T-helper 2 cell (primary cell): Measurements from ENCODE around the gene AGK.
"Not testable (repeated sequence)": the region's sequence is repeated elsewhere in the genome, so short reads cannot be mapped to it uniquely, and the experiment has no call there.

Experiments used
- DNase-seq, 5 experiments: peaks; one replicate each; pipeline versions ENCODE4 v3.0.0 to v3.0.0-alpha.2; 2012 to 2022

Gene AGK

GRCh38 chr7:141588912-141589311, 37.7 kb downstream of the AGK start:
- no peak for DNase-seq

- DNase-seq = no peak
Observed at GRCh38 chr7:141590071-141590470, 38.9 kb downstream of the AGK start.

GRCh38 chr7:141590666-141591065, 39.5 kb downstream of the AGK start:
- DNase-seq = no peak

GRCh38 chr7:141593134-141593533, 41.9 kb downstream of the AGK start:
- no peak for DNase-seq

GRCh38 chr7:141597966-141598365, 46.8 kb downstream of the AGK start:
- DNase-seq = peak in 1 of 5 experiments; percentile 57

GRCh38 chr7:141598408-141598807, 47.2 kb downstream of the AGK start:
- DNase-seq = no peak

- no peak for DNase-seq
Observed at GRCh38 chr7:141600168-141601006, 49.2 kb downstream of the AGK start.

GRCh38 chr7:141609576-141609975, 58.4 kb downstream of the AGK start:
- no peak for DNase-seq

GRCh38 chr7:141610671-141611070, 59.5 kb downstream of the AGK start:
- DNase-seq = no peak

- no peak for DNase-seq
Observed at GRCh38 chr7:141612861-141613260, 61.7 kb downstream of the AGK start.

- DNase-seq = no peak
Observed at GRCh38 chr7:141617280-141617679, 66.1 kb downstream of the AGK start.

- DNase-seq = no peak
Observed at GRCh38 chr7:141619745-141620144, 68.5 kb downstream of the AGK start.

- DNase-seq = no peak
Observed at GRCh38 chr7:141624763-141625162, 73.6 kb downstream of the AGK start.

GRCh38 chr7:141630621-141631020, 79.4 kb downstream of the AGK start:
- no peak for DNase-seq

- no peak for DNase-seq
Observed at GRCh38 chr7:141631525-141631924, 80.3 kb downstream of the AGK start.

GRCh38 chr7:141634065-141634464, 82.9 kb downstream of the AGK start:
- no peak for DNase-seq

GRCh38 chr7:141636053-141636452, 84.8 kb downstream of the AGK start:
- no peak for DNase-seq

- no peak for DNase-seq
Observed at GRCh38 chr7:141640239-141640840, 89.1 kb downstream of the AGK start.

GRCh38 chr7:141641876-141642275, 90.7 kb downstream of the AGK start:
- no peak for DNase-seq

GRCh38 chr7:141645188-141645587, 94.0 kb downstream of the AGK start:
- no peak for DNase-seq

- DNase-seq = no peak
Observed at GRCh38 chr7:141646826-141647480, 95.7 kb downstream of the AGK start.

GRCh38 chr7:141647701-141648100, 96.5 kb downstream of the AGK start:
- not testable (repeated sequence) for DNase-seq

GRCh38 chr7:141648276-141649114, 97.3 kb downstream of the AGK start:
- no peak for DNase-seq
